HL-60 (cell line): ENCODE measurements around the gene AKAP3.

Experiments used
- DNase-seq, 2 experiments: peaks; one replicate each; pipeline ENCODE4 v3.0.0-alpha.2; 2010 to 2020; ENCODE audit warnings: low read depth in 1 of 2, low spot score in 1 of 2
- H3K27ac ChIP-seq: fragments of 250-450 bp; sonication (Bioruptor Pico); replicated peaks from 2 replicates; pipeline ENCODE4 v1.5.1; 2020; ENCODE audit warnings: mild to moderate bottlenecking, moderate library complexity
- H3K27me3 ChIP-seq: fragments of 250-450 bp; sonication (Bioruptor Pico); 2 replicates; pipeline ENCODE4 v1.5.1; 2021; ENCODE audit warnings: mild to moderate bottlenecking, moderate library complexity; ENCODE audit not compliant: insufficient read depth, poor library complexity, severe bottlenecking
- H3K4me3 ChIP-seq: replicated peaks from 2 replicates; pipeline ENCODE4 v1.5.1; 2011; ENCODE audit warnings: mild to moderate bottlenecking, control low read depth, low read length; ENCODE audit not compliant: insufficient read depth
- CTCF ChIP-seq: IDR thresholded peaks from one replicate; pipeline ENCODE4 v1.5.1; 2011; ENCODE audit warnings: low read length, control low read depth, inconsistent platforms; ENCODE audit not compliant: insufficient read depth
- GABPA ChIP-seq: IDR thresholded peaks from 2 replicates; pipeline ENCODE4 v1.6.1; 2012; ENCODE audit warnings: low read depth
- POLR2AphosphoS5 ChIP-seq: IDR thresholded peaks from 2 replicates; pipeline ENCODE4 v1.6.1; 2012; ENCODE audit warnings: low read depth
- REST ChIP-seq: IDR thresholded peaks from 2 replicates; pipeline ENCODE4 v1.6.1; 2012; ENCODE audit warnings: low read depth; ENCODE audit not compliant: insufficient replicate concordance
- SPI1 ChIP-seq: IDR thresholded peaks from 2 replicates; pipeline ENCODE4 v1.6.1; 2012; ENCODE audit warnings: low read depth, mild to moderate bottlenecking, borderline replicate concordance

The AKAP3 gene

GRCh38 chr12:4681732-4682131 lies 32.9 kb upstream of the AKAP3 start:
- TF ChIP-seq CTCF (no peak), GABPA (no peak)
- Histone ChIP-seq H3K27me3 (no peaks in the 10 kb centered on the region), H3K4me3 (no peak overlapping the region), H3K27ac (no peak overlapping the region)
- no peak for DNase-seq

- Histone ChIP-seq H3K27me3 (no peaks in the 10 kb centered on the region), H3K4me3 (no peak overlapping the region), H3K27ac (no peak overlapping the region)
- DNase-seq: no peak
- TF ChIP-seq SPI1: no peak
- TF ChIP-seq GABPA: no peak
- no peak for TF ChIP-seq POLR2AphosphoS5
- TF ChIP-seq CTCF: no peak
- no peak for TF ChIP-seq REST
Observed at GRCh38 chr12:4679711-4680110, 30.9 kb upstream of the AKAP3 start.

GRCh38 chr12:4665236-4665635 lies 16.4 kb upstream of the AKAP3 start:
- no peak for TF ChIP-seq SPI1
- no peaks in the 10 kb centered on the region for H3K27me3 ChIP-seq
- no peak overlapping the region for H3K27ac ChIP-seq
- no peak for DNase-seq
- H3K4me3 ChIP-seq: no peak overlapping the region

- TF ChIP-seq SPI1 (peak; percentile 46; the same call in 1 of the 2 replicates), CTCF (no peak), POLR2AphosphoS5 (no peak)
- Histone ChIP-seq H3K4me3 (no peak overlapping the region), H3K27me3 (no peaks in the 10 kb centered on the region), H3K27ac (peak overlapping the region; percentile 38)
- no peak for DNase-seq
Observed at GRCh38 chr12:4663971-4664505, 15.2 kb upstream of the AKAP3 start.

GRCh38 chr12:4653691-4654090 lies 4.8 kb upstream of the AKAP3 start:
- DNase-seq: no peak
- Histone ChIP-seq H3K4me3 (no peak overlapping the region), H3K27me3 (no peaks in the 10 kb centered on the region), H3K27ac (no peak overlapping the region)
- TF ChIP-seq GABPA: no peak

- no peak overlapping the region for H3K27ac ChIP-seq
- peak in 1 of 2 experiments; percentile 13 for DNase-seq
- TF ChIP-seq REST (no peak), POLR2AphosphoS5 (no peak), GABPA (no peak), CTCF (no peak), SPI1 (no peak)
- no peaks in the 10 kb centered on the region for H3K27me3 ChIP-seq
- no peak overlapping the region for H3K4me3 ChIP-seq
Observed at GRCh38 chr12:4653257-4653656, 4.4 kb upstream of the AKAP3 start.
